ENCODE data around the gene BORCS6.

BORCS6 gene

DNA sequence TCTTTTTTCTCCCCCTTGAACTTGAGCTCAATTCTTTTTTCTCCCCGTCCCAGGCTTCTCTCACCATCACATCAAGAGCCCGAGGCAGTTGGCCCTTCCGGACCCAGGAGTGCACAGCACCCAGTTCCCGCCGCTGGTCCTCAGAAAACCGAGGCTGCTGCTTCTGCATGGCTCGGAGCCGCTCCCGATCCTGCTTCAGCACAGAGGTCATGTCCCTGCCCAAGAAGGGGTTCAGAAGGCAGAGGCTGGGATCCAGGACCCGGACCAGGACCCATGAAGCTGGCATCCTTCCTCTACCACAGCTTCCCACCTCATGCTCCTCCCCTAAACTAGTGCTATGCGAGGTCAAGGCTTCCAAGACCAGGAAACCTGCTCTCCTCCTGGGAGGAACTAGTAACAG, 48.2 kb downstream of the BORCS6 start:
- DNase-seq, result no peak

DNA sequence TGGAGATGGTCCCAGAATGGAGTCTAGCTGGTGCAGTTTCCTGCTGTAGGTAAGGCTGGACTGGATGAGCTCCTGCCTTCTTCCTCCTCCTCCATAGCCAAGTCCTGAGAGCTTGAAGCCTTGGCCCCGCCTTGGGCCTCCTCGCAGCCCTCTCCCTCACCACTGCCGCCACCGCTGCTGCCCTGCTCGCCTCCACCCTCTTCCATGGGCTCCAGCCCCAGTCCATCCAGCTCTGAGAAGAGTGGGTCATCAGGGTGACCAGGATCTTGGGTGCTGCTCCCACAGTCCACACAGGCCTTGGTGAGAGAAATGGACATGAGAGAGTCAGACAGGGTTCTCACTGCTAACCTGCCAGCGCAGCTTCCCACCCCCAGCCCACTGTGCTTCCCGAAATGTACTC, 48.9 kb downstream of the BORCS6 start:
- no peak for DNase-seq

DNA sequence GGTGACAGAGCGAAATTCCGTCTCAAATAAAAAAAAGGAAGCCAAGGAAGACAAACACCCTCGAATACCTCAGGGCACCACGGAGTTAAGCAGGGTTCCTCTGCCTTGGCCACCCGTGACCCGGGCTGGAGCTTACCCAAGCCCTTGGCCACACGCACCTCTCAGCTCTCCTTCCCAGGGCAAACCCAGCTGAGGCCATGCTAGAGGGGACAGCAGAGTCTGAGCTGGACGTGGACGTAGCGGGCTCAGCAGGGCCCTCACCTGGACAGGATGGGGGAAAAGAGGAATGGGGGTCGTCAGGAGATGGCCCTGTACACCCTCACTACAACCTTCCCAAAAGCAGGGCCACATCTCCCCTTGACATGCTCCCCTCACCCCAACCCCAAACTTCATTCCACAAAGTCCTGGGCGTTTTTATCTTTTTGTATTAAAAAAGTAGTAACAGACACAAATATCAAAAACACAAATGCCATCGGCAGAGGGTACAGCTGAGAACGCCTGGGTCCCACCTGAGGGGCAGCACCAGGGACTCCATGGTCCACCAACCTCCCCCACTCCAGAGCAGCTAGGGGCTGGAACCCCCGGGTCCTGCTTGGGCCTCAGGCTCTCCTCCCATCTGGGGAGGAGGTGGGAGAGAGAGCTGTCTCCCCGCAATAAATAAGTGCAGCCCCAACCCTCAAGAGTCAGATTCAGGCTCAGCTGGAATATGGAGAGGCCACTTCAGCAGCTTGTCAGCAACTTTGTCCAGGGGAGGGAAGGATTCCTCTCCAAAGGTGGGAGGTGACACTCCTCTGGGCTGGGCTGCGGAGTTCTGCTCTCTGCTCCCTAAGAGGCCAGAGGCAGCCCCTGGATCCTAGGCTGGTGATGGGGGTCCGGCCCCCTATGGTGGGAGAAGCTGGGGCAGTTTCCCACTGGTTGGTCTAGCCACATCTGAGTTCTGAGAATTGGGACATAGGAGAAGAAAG, 49.6 kb downstream of the BORCS6 start:
- DNase-seq, result no peak

DNA sequence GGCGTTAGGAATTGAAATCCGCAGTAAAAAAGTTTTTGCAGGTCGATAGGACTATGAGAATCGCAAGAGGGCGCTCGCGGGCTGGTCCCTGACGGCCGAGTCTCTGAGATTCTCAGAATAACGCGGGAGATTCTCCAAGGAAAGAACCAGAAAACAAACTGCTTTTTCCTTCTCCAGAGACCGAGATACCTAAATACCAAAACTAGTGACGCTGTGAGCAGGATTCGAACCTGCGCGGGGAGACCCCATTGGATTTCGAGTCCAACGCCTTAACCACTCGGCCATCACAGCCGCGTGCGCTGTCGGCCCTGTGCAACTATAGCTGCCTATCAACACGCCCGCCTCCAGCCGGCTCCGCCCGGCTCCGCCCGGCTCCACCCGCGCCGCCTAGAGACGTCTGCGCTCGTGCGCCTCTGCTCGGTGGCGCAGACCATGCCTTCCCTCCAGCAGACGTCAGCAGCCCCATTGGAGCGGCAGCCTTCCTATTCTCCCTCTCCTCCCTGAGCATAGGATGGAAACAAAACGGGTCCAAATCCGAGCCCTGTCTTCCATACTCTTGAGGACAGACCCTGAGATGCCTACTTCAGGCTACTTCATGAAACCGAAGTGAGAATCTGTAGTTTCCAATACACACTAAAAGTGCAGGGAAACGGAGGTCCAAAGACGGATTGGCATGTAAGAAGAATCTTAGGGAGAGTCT, 51.2 kb downstream of the BORCS6 start:
- peak; percentile 93 for DNase-seq

DNA sequence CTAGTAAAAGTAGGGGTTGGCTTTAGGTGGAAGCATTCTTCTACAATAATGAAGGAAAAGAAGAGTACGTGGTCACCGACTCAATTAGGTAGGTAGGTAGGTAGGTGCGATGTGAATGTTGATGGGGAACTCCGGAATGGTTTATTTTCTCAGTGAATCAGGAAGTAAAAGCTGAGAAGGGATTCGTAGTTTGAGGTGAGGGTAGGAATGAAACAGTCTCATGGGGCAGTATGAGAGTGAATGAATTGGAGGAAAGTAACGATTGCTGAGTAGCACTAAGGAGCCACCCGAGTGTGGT, 51.7 kb downstream of the BORCS6 start:
- DNase-seq, result no peak
